HG03520 (cell line): Measurements from ENCODE around the gene ZFP36L1.

ENCODE experiments used
- ATAC-seq: cut with Tn5 transposase; IDR thresholded peaks from one replicate; pipeline ENCODE4 v1.9.1; 2021; ENCODE audit warnings: mild to moderate bottlenecking, moderate library complexity; ENCODE audit not compliant: unreplicated experiment

ZFP36L1 gene

GRCh38 chr14:68744613-68745012 lies 48.3 kb downstream of the ZFP36L1 start:
- ATAC-seq, result no peak

- peak; percentile 56 for ATAC-seq
Observed at GRCh38 chr14:68741839-68742470, 50.9 kb downstream of the ZFP36L1 start.

- ATAC-seq, result no peak
Observed at GRCh38 chr14:68741477-68741791, 51.4 kb downstream of the ZFP36L1 start.

- no peak for ATAC-seq
Observed at GRCh38 chr14:68740788-68741476, 51.9 kb downstream of the ZFP36L1 start.

- no peak for ATAC-seq
Observed at GRCh38 chr14:68739701-68740100, 53.2 kb downstream of the ZFP36L1 start.

- ATAC-seq, result no peak
Observed at GRCh38 chr14:68738559-68738958, 54.3 kb downstream of the ZFP36L1 start.
